ENCODE data around the gene ARSA. TPM values are rescaled to one million over a fixed set of nuclear protein-coding genes. Genes with fewer than 3 reads are reported as not detected.
"Not testable (repeated sequence)": the region's sequence is repeated elsewhere in the genome, so short reads cannot be mapped to it uniquely, and the experiment has no call there.

ARSA gene
- total RNA-seq, 1 experiment from 2014 or later: 19.4 TPM

- DNase-seq (ENCODE audit: low spot score): no peak
- in situ Hi-C loops (cut with HindIII; ENCODE audit: low sequenced_read_pairs): no loop called here
These were observed 2.2 kb downstream of the ARSA start for GRCh38 chr22:50625568-50626313.

GRCh38 chr22:50625131-50625567, 2.8 kb downstream of the ARSA start:
- no peak for DNase-seq (ENCODE audit: low spot score)
- in situ Hi-C loops (cut with HindIII; ENCODE audit: low sequenced_read_pairs): no loop called here

DNA sequence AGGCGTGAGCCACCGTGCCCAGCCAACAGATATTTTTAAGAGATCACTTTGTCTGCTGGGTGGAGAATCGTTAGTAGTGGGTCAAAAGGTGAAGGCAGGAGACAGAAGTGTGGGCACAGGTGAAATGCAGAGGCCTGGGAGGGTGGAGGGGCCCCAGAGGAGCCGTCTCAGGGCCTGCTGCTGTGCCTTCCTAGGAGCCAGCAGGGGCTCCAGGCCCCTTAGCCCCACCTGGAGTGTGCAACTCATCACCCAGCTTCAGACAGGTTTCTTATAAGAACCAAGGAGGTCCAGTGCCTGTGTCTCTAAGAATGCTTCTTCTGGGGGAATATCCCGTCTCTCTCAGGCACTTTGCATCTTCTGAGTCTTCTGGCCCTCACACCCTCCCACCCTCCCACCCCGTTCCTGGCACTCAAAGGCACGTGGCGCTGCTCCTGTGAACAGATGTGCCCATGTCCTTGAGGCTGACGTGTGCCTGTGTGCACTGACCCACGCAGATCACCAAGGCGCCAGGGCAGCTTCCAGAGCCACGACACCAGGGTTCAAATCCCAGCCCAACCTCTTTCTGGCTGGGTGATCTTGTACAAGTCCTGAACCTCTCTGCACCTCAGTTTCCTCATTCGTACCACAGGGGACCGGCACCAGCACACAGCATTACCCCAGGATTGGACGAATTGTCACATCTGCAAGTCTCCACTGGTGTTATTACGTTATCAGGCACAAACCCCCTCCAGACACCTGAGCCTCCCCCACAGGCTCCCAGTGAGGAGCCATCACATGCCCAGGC, 3.4 kb downstream of the ARSA start:
- no peak for DNase-seq (ENCODE audit: low spot score)
- in situ Hi-C loops (cut with HindIII; ENCODE audit: low sequenced_read_pairs): no loop called here

DNA sequence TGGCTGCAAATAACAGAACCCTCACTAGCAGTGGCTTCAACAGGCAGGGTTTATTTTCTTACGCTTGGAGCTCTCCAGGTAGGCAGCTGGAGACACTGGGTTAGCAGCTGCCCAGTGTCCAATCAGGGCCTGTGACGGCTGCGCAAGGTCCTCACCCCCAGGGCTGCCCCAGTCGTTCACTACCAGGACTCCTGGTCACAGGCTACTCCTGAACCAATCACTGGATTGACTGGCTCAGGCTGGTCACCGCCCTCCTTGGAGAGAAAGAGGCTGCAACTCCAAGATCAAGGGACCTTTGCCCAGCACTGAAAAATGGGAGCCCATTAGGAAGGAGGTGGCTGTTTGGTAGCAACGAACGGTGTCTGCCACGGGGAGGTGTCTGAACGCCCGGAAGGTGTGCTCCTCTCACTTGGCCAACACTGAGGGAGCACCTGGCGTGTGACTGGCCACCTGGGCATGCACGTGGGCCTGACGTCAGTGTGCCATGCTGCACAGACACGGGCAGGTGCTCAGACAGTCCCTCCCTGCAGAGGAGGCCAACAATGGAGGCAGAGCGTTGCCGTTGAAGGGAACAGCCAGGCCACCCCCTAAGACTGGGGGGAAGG, 5.1 kb downstream of the ARSA start:
- in situ Hi-C loops (cut with HindIII; ENCODE audit: low sequenced_read_pairs): no loop called here
- DNase-seq (ENCODE audit: low spot score): peak; percentile 96

DNA sequence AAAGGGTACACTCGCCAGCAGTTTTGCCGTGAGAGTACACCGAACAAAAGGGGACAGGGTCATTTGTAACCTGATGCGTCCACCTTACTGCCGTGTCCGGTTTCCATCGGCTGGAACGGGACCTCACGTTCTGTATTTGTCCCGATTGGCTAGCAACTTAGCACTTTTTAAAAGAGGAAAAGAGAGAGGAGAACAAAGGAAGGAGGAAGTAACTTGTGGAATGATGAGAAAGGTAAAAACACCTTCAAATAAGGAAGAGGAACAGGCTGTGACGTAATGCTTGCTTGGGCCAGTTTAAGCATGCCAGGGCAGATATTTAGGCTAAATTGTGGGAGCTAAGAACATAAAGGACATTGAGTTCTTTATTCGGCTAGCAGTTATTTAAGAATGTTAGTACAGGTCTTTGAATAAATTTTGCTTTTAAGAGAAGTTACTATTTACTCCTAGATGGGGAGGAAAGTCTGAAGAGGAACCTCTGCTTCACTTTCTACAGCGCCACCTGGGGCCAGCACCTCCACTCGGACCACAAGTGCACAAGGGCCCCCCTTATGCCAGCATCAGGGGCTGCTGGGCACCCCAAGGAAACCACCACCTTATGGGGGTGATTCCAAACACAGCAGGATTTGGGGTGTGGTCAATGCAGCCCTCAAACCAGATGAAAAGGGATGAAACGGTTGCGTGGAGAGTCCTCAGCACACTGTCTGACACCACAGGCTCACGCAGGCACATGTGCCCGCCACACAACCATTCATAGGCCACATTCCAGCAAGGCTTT, 5.8 kb downstream of the ARSA start:
- in situ Hi-C loops (cut with HindIII; ENCODE audit: low sequenced_read_pairs): no loop called here
- no peak for DNase-seq (ENCODE audit: low spot score)

DNA sequence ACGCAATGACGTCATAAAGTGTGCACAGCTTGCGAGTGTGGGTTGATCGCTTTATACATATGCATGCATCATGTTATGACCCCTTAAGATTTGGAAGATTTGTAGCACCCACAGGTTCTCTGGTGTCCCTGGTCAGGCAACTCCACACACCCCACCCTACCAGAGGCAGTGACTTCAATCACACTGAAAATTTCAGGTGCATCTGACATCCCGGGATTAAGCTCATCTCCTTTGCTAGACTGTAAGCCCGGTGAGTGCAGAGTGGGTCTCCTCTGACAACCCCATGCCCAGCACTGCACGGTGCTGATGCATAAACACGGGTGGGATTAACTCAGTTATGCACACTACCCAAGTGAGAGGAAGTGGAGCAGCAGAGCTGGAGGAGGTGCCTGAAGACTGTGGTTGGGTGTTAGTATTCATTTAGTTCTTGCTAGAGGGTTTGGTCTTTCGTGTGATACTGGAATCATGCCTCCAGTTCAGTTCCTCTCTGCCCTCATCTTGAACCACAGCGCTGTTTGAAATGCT, 6.5 kb downstream of the ARSA start:
- DNase-seq (ENCODE audit: low spot score): no peak
- in situ Hi-C loops (cut with HindIII; ENCODE audit: low sequenced_read_pairs): no loop called here

DNA sequence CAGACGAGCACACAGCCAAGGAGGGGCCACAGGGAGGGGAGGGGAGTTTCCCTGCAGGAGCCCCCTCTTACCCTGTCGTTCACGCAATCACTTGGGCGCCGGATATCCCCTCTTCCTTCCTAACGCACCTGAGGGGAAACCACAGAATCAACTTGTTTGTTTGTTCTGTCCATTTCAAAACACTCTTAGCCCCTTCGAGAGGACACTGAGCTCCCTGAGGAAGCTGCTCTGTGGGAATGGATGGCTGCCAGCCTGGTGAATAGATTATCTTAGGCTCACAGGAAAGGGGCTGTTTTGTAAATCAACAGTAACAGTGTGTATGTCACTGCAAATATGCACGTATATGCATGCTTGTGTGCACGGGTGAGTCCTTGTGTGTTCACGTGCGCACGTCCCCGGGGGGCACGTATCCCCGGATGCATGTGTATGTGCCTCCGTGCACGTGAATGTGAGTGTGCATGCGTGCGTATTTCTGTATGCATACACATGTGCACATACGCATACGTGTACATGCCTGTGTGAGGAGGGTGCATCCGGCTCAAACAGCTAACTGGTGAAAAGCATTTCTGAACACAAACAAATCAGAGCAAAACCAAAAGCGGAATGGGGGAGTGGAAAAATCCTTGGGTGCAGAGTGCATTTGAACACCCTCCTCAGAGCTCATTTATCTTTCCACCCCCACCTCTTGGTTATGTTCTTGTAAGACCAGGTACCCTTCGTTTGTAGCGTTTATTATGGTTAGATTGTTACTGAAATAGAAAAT, 7.2 kb downstream of the ARSA start:
- in situ Hi-C loops (cut with HindIII; ENCODE audit: low sequenced_read_pairs): no loop called here
- peak; percentile 89 for DNase-seq (ENCODE audit: low spot score)

DNA sequence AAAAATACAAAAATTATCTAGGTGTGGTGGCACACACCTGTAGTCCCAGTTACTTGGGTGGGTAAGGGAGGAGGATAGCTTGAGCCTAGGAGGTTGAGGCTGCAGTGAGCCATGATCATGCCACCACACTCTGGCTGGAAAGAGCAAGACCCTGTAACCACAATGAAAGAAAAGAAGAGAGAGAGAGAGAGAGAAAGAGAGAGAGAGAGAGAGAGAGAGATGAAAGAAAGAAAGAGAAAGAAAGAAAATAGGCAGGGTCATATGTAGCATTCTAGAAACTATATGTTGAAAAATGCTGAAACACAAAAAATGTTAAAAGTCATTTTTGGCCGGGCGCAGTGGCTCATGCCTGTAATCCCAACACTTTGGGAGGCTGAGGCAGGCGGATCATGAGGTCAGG, 13.7 kb downstream of the ARSA start:
- in situ Hi-C loops (cut with HindIII; ENCODE audit: low sequenced_read_pairs); DNase-seq (ENCODE audit: low spot score): not testable (repeated sequence)

GRCh38 chr22:50613291-50613981, 14.5 kb downstream of the ARSA start:
- DNase-seq (ENCODE audit: low spot score): peak; percentile 78
- in situ Hi-C loops (cut with HindIII; ENCODE audit: low sequenced_read_pairs): no loop called here

DNA sequence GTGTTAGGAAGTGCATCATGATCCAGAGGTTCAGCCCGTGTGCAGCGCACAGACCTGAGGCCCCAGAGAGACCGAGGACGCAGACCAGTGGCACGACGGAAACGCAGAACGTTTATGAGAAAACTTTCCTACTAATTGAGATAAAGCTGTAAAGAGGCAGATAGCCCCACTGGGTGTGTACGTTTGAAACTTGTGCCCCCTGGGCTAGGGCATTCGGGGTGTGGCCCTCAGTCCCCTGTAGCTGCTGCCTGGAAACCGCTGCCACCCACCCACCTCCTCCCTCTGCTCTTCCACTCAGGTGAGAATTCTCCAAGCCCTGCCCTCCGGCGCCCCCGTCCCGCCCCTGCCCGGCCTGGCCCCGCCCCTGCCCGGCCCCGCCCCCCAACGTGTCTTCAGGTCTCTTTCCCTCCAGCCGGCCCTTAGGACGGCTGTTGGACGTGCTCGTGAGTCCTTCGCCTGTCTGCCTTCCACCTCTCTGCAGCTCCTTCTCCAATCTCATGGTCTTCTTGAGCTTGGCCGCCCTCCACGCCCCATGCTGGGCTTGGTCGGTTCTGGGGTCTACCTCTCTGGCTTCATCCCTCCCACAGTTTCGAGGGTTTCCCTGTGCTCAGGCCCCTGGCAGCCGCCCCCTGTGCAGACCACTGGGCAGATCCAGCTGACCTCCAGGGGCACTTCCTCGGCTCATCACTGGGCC, 15.3 kb downstream of the ARSA start:
- in situ Hi-C loops (cut with HindIII; ENCODE audit: low sequenced_read_pairs): no loop called here

GRCh38 chr22:50612168-50612527, 15.8 kb downstream of the ARSA start:
- in situ Hi-C loops (cut with HindIII; ENCODE audit: low sequenced_read_pairs): no loop called here
- no peak for DNase-seq (ENCODE audit: low spot score)

More for the DNA sequence above, 15.3 kb downstream of the ARSA start:
- DNase-seq (ENCODE audit: low spot score): peak; percentile 23

DNA sequence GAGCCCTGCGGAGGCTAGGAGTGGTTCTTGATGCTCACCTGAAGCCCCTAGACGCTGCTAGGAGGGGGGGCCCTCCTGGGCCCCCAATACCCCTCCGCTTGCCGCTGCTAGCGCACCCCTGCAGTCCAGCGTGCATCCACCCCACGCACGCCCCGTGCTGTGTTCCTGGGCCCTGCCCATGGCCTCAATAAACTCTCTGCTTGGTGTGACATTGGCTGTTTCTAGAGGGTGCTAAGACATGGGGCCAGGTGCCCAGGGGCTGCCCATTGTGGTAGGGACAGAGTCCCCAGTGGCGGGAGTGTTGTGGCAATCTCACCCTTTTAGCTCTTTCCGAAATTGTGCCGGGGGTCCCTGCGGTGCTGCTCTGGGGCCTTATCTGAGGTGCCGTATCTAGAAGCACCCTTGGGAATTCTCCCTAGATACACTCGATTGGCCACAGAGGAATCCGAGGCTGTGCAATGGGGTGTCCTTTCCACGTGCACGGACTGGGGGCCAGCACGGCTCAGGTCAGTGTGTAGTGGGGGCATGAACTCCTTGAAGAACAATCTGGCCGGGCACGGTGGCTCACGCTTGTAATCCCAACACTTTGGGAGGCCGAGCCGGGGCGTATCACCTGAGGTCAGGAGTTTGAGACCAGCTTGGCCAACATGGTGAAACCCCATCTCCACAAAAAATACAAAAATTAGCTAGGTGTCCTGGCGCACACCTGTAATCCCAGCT, 16.5 kb downstream of the ARSA start:
- DNase-seq (ENCODE audit: low spot score): no peak
- in situ Hi-C loops (cut with HindIII; ENCODE audit: low sequenced_read_pairs): no loop called here

GRCh38 chr22:50610581-50610980, 17.4 kb downstream of the ARSA start:
- no peak for DNase-seq (ENCODE audit: low spot score)
- in situ Hi-C loops (cut with HindIII; ENCODE audit: low sequenced_read_pairs): no loop called here

GRCh38 chr22:50610041-50610451, 17.9 kb downstream of the ARSA start:
- no peak for DNase-seq (ENCODE audit: low spot score)

GRCh38 chr22:50609599-50609998, 18.4 kb downstream of the ARSA start:
- no peak for DNase-seq (ENCODE audit: low spot score)
- in situ Hi-C loops (cut with HindIII; ENCODE audit: low sequenced_read_pairs): no loop called here

More at GRCh38 chr22:50610041-50610451, 17.9 kb downstream of the ARSA start:
- in situ Hi-C loops (cut with HindIII; ENCODE audit: low sequenced_read_pairs): no loop called here

GRCh38 chr22:50608996-50609395, 19.0 kb downstream of the ARSA start:
- DNase-seq (ENCODE audit: low spot score): no peak
- in situ Hi-C loops (cut with HindIII; ENCODE audit: low sequenced_read_pairs): no loop called here

All from G401 (cell line).